ENCODE data around the gene CEMIP.

CEMIP gene

DNA sequence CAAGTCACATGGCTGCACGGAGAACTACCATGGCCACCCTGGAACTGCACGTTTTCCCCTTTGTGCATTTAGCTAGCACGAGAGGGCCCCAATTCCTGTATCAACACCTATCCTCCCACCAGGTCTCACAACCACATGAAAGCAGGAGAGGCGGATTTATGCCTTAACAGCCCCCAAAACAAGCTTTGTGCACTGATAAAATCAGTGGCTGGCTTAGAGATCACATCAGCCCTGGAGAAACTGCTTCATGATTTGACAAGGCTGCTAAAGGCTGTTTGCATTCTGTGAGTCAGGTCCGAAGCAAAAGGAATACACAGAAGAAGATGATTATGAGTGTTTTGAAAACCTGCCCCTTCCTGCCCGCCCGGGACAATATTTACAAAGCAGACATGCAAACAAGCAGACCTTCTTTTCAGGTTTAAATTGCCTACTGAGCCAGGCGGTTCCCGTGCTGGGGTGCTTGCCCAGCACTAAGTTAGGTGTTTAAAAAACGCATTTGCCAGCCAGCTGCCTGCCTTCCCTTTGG lies 25.9 kb downstream of the CEMIP start:
- Histone ChIP-seq H3K9me3 (ENCODE audit: low read length) (no peaks in the 10 kb centered on the region), H3K27me3 (ENCODE audit: control insufficient read depth in 1 of 2, insufficient read depth in 2 of 2, low read length in 2 of 2) (no peaks in the 10 kb centered on the region), H3K27ac (ENCODE audit: low read depth, low read length) (no peak overlapping the region), H3K36me3 (ENCODE audit: insufficient read depth, low read length) (no peaks in the 10 kb centered on the region), H3K4me3 (ENCODE audit: low read depth in 1 of 2, low read length in 2 of 2) (no peak overlapping the region), H3K4me1 (ENCODE audit: insufficient read depth, low read length) (no peaks in the 10 kb centered on the region), H3K9ac (ENCODE audit: low read length) (no peak overlapping the region)

GRCh38 chr15:80811781-80812315 lies 32.7 kb downstream of the CEMIP start:
- Histone ChIP-seq H3K36me3 (ENCODE audit: insufficient read depth, low read length) (no peaks in the 10 kb centered on the region), H3K27ac (ENCODE audit: low read depth, low read length) (no peak overlapping the region), H3K27me3 (ENCODE audit: control insufficient read depth in 1 of 2, insufficient read depth in 2 of 2, low read length in 2 of 2) (no peaks in the 10 kb centered on the region), H3K4me3 (ENCODE audit: low read depth in 1 of 2, low read length in 2 of 2) (no peak overlapping the region), H3K4me1 (ENCODE audit: insufficient read depth, low read length) (peaks cover 9% of the 10 kb centered on the region), H3K9ac (ENCODE audit: low read length) (no peak overlapping the region), H3K9me3 (ENCODE audit: low read length) (no peaks in the 10 kb centered on the region)

- H3K27ac ChIP-seq (ENCODE audit: low read depth, low read length), result no peak overlapping the region
- no peaks in the 10 kb centered on the region for H3K27me3 ChIP-seq (ENCODE audit: control insufficient read depth in 1 of 2, insufficient read depth in 2 of 2, low read length in 2 of 2)
- H3K36me3 ChIP-seq (ENCODE audit: insufficient read depth, low read length), result no peaks in the 10 kb centered on the region
- no peaks in the 10 kb centered on the region for H3K9me3 ChIP-seq (ENCODE audit: low read length)
- peaks cover 22% of the 10 kb centered on the region for H3K4me1 ChIP-seq (ENCODE audit: insufficient read depth, low read length)
- H3K4me3 ChIP-seq (ENCODE audit: low read depth in 1 of 2, low read length in 2 of 2), result no peak overlapping the region
- H3K9ac ChIP-seq (ENCODE audit: low read length), result no peak overlapping the region
Measured at GRCh38 chr15:80815106-80815505, 35.9 kb downstream of the CEMIP start.

- Histone ChIP-seq H3K27ac (ENCODE audit: low read depth, low read length) (peak overlapping the region; percentile 40), H3K27me3 (ENCODE audit: control insufficient read depth in 1 of 2, insufficient read depth in 2 of 2, low read length in 2 of 2) (no peaks in the 10 kb centered on the region), H3K4me1 (ENCODE audit: insufficient read depth, low read length) (peaks cover 25% of the 10 kb centered on the region), H3K9ac (ENCODE audit: low read length) (no peak overlapping the region), H3K36me3 (ENCODE audit: insufficient read depth, low read length) (no peaks in the 10 kb centered on the region), H3K9me3 (ENCODE audit: low read length) (no peaks in the 10 kb centered on the region), H3K4me3 (ENCODE audit: low read depth in 1 of 2, low read length in 2 of 2) (no peak overlapping the region)
Measured at GRCh38 chr15:80816049-80816653, 37.0 kb downstream of the CEMIP start.

- H3K9ac ChIP-seq (ENCODE audit: low read length), result no peak overlapping the region
- no peaks in the 10 kb centered on the region for H3K36me3 ChIP-seq (ENCODE audit: insufficient read depth, low read length)
- no peaks in the 10 kb centered on the region for H3K9me3 ChIP-seq (ENCODE audit: low read length)
- no peaks in the 10 kb centered on the region for H3K27me3 ChIP-seq (ENCODE audit: control insufficient read depth in 1 of 2, insufficient read depth in 2 of 2, low read length in 2 of 2)
- H3K27ac ChIP-seq (ENCODE audit: low read depth, low read length), result no peak overlapping the region
- H3K4me1 ChIP-seq (ENCODE audit: insufficient read depth, low read length), result peaks cover 25% of the 10 kb centered on the region
- no peak overlapping the region for H3K4me3 ChIP-seq (ENCODE audit: low read depth in 1 of 2, low read length in 2 of 2)
Measured at GRCh38 chr15:80816936-80817335, 37.8 kb downstream of the CEMIP start.

- no peak overlapping the region for H3K4me3 ChIP-seq (ENCODE audit: low read depth in 1 of 2, low read length in 2 of 2)
- H3K27ac ChIP-seq (ENCODE audit: low read depth, low read length), result no peak overlapping the region
- H3K4me1 ChIP-seq (ENCODE audit: insufficient read depth, low read length), result peaks cover 25% of the 10 kb centered on the region
- H3K27me3 ChIP-seq (ENCODE audit: control insufficient read depth in 1 of 2, insufficient read depth in 2 of 2, low read length in 2 of 2), result no peaks in the 10 kb centered on the region
- no peak overlapping the region for H3K9ac ChIP-seq (ENCODE audit: low read length)
- no peaks in the 10 kb centered on the region for H3K9me3 ChIP-seq (ENCODE audit: low read length)
- H3K36me3 ChIP-seq (ENCODE audit: insufficient read depth, low read length), result no peaks in the 10 kb centered on the region
Measured at GRCh38 chr15:80817901-80818300, 38.7 kb downstream of the CEMIP start.

DNA sequence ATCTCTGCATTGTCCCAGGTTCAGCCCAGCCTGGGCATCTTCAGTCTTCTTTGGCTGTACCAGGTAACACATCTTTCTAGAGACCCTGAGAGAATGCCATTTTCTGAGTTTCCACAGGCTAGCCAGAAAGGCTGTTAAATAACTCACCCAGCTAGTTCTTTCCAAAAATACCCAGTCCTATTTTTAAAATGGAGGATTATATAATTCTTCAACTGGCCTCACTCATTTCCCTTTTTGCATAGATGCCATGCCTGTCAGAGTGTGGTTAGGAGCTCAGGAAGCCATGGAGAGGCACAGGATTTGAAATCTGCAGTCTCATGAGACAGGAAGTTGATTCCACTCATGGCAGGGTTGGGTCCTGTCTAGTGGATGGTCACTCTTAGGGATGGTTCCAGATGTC lies 39.8 kb downstream of the CEMIP start:
- H3K4me1 ChIP-seq (ENCODE audit: insufficient read depth, low read length), result peaks cover 25% of the 10 kb centered on the region
- no peaks in the 10 kb centered on the region for H3K36me3 ChIP-seq (ENCODE audit: insufficient read depth, low read length)
- H3K9ac ChIP-seq (ENCODE audit: low read length), result no peak overlapping the region
- H3K27ac ChIP-seq (ENCODE audit: low read depth, low read length), result no peak overlapping the region
- no peak overlapping the region for H3K4me3 ChIP-seq (ENCODE audit: low read depth in 1 of 2, low read length in 2 of 2)
- H3K9me3 ChIP-seq (ENCODE audit: low read length), result no peaks in the 10 kb centered on the region
- H3K27me3 ChIP-seq (ENCODE audit: control insufficient read depth in 1 of 2, insufficient read depth in 2 of 2, low read length in 2 of 2), result no peaks in the 10 kb centered on the region

- Histone ChIP-seq H3K27me3 (ENCODE audit: control insufficient read depth in 1 of 2, insufficient read depth in 2 of 2, low read length in 2 of 2) (no peaks in the 10 kb centered on the region), H3K27ac (ENCODE audit: low read depth, low read length) (no peak overlapping the region), H3K4me3 (ENCODE audit: low read depth in 1 of 2, low read length in 2 of 2) (no peak overlapping the region), H3K9ac (ENCODE audit: low read length) (no peak overlapping the region), H3K36me3 (ENCODE audit: insufficient read depth, low read length) (no peaks in the 10 kb centered on the region), H3K4me1 (ENCODE audit: insufficient read depth, low read length) (peaks cover 25% of the 10 kb centered on the region), H3K9me3 (ENCODE audit: low read length) (no peaks in the 10 kb centered on the region)
Measured at GRCh38 chr15:80820092-80820491, 40.9 kb downstream of the CEMIP start.

DNA sequence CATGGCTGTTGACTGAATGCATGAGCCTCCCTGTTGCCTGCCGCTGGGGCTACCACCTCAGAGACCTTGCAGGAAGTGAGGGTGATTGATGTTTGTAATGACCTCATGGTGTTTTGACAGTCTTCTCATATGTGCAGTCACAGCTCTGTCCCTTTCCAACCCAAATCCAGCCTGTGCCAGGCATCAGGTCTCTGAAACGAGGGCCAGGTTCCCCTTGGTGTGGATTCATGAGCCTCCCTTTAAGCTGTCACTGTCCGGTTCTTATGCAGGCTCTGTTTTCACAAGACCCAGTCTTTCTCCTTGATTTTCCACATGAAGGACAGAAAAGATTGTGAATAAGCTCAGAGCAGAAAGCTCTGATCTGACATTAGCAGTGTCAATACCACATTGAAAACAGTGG lies 43.1 kb downstream of the CEMIP start:
- H3K36me3 ChIP-seq (ENCODE audit: insufficient read depth, low read length), result no peaks in the 10 kb centered on the region
- H3K27ac ChIP-seq (ENCODE audit: low read depth, low read length), result no peak overlapping the region
- H3K9me3 ChIP-seq (ENCODE audit: low read length), result no peaks in the 10 kb centered on the region
- H3K9ac ChIP-seq (ENCODE audit: low read length), result no peak overlapping the region
- H3K4me3 ChIP-seq (ENCODE audit: low read depth in 1 of 2, low read length in 2 of 2), result no peak overlapping the region
- no peaks in the 10 kb centered on the region for H3K27me3 ChIP-seq (ENCODE audit: control insufficient read depth in 1 of 2, insufficient read depth in 2 of 2, low read length in 2 of 2)
- H3K4me1 ChIP-seq (ENCODE audit: insufficient read depth, low read length), result peaks cover 16% of the 10 kb centered on the region

GRCh38 chr15:80822676-80823075 lies 43.5 kb downstream of the CEMIP start:
- Histone ChIP-seq H3K36me3 (ENCODE audit: insufficient read depth, low read length) (no peaks in the 10 kb centered on the region), H3K9me3 (ENCODE audit: low read length) (no peaks in the 10 kb centered on the region), H3K27me3 (ENCODE audit: control insufficient read depth in 1 of 2, insufficient read depth in 2 of 2, low read length in 2 of 2) (no peaks in the 10 kb centered on the region), H3K9ac (ENCODE audit: low read length) (no peak overlapping the region), H3K4me1 (ENCODE audit: insufficient read depth, low read length) (peaks cover 16% of the 10 kb centered on the region), H3K27ac (ENCODE audit: low read depth, low read length) (no peak overlapping the region), H3K4me3 (ENCODE audit: low read depth in 1 of 2, low read length in 2 of 2) (no peak overlapping the region)

GRCh38 chr15:80823120-80823519 lies 44.0 kb downstream of the CEMIP start:
- Histone ChIP-seq H3K4me3 (ENCODE audit: low read depth in 1 of 2, low read length in 2 of 2) (no peak overlapping the region), H3K9me3 (ENCODE audit: low read length) (no peaks in the 10 kb centered on the region), H3K36me3 (ENCODE audit: insufficient read depth, low read length) (no peaks in the 10 kb centered on the region), H3K27ac (ENCODE audit: low read depth, low read length) (no peak overlapping the region), H3K9ac (ENCODE audit: low read length) (no peak overlapping the region), H3K27me3 (ENCODE audit: control insufficient read depth in 1 of 2, insufficient read depth in 2 of 2, low read length in 2 of 2) (no peaks in the 10 kb centered on the region), H3K4me1 (ENCODE audit: insufficient read depth, low read length) (peaks cover 16% of the 10 kb centered on the region)

GRCh38 chr15:80823995-80824394 lies 44.8 kb downstream of the CEMIP start:
- H3K9ac ChIP-seq (ENCODE audit: low read length), result no peak overlapping the region
- no peak overlapping the region for H3K27ac ChIP-seq (ENCODE audit: low read depth, low read length)
- no peaks in the 10 kb centered on the region for H3K27me3 ChIP-seq (ENCODE audit: control insufficient read depth in 1 of 2, insufficient read depth in 2 of 2, low read length in 2 of 2)
- H3K9me3 ChIP-seq (ENCODE audit: low read length), result no peaks in the 10 kb centered on the region
- no peak overlapping the region for H3K4me3 ChIP-seq (ENCODE audit: low read depth in 1 of 2, low read length in 2 of 2)
- peaks cover 14% of the 10 kb centered on the region for H3K4me1 ChIP-seq (ENCODE audit: insufficient read depth, low read length)
- H3K36me3 ChIP-seq (ENCODE audit: insufficient read depth, low read length), result no peaks in the 10 kb centered on the region
